ENCODE data around the gene NUP62.

The NUP62 gene

DNA sequence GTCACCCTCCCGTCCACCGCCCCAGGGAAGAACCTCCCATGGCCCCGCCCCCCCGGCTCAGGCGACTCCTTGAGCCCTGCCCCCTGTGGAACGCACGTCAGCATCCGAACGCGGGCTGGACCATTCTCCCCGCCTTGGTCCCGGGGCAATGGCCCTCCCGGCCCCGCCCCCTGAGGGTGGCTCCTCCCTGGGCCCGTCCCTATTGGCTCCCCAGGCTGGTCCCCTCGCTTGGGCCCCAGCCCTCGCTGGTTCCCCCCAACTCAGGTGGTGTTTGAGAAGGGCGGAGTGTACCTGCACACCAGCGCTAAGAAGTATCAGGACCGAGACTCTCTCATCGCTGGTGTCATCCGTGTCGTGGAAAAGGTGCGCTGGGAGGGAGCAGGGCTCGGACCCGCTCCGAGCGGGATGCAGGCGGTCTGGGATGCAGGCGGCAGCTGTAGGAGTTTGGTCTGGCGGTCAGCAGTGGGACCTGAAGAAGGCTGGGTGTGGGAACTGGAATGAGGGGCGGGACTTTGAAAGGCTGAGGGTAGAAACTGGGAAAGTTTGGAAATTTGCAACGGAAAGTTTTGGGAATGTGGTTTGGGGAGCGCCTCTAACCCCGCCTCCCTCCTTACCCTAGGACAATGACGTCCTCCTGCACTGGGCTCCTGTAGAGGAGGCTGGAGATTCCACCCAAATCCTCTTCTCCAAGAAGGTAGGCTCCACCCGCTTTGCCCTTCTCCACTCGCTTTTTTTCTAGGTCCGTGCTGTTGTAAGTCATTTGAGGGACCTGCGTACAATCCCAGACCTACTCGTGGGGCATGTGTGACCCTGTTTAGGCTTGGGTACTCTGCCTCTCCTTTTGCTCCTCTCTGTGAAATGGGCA lies 51.2 kb downstream of the NUP62 start:
- H3K27me3 ChIP-seq (ENCODE audit: control insufficient read depth, insufficient read depth, low read length) = no peaks in the 10 kb centered on the region
- H3K9ac ChIP-seq (ENCODE audit: low read depth, low read length) = peak overlapping the region; percentile 81
- peak overlapping the region; percentile 99 for H3K27ac ChIP-seq (ENCODE audit: low read depth, low read length)
- H3K36me3 ChIP-seq (ENCODE audit: control insufficient read depth, insufficient read depth, low read length) = peaks cover 43% of the 10 kb centered on the region
- H3K9me3 ChIP-seq (ENCODE audit: control insufficient read depth, insufficient read depth, low read length) = no peaks in the 10 kb centered on the region
- H3K4me3 ChIP-seq (ENCODE audit: low read depth, low read length) = peak overlapping the region; percentile 92
- peaks cover 16% of the 10 kb centered on the region; the same call in 1 of the 2 replicates for H3K4me1 ChIP-seq (ENCODE audit: control insufficient read depth, insufficient read depth, low read length)

DNA sequence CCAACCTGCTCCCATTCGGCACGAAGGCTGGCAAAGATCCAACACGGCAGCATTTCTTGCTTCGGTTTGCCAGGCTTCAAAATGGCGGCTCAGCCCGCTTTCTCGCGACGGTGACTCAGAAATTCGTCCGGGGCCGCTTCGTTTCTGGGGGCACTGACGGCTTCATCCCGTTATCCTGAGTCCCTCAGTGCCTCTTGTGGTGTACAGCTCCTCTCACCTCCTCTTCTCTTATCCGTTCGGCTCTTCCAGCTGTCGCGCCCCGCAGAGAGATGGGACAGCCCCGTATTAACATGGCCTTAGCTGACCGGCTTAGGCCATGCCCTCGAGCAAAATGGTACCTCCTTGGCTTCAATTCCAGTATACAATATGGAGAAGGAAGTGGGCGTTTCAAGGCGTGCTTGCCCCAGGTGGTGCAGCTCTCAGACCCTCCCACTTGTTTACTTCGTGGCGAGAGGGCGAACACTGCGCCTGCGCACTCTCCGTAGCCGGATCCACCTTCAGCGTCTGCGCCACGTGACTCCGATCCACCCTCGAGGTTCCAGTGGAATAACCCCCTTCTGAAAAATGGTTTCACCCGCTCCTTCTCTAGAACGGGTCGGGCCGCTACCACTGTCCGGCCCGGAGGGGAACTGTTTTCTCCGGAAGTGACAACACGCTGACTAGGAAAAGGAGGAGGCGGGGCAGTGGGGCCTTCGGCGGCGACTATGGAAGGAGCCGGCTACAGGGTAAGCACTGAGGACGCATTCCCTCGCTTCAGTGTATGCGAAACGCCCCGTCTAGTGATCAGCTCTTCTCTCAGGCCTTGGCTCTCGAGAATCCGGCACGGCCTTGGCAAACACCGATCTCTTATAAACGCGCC lies 52.1 kb downstream of the NUP62 start, which contains the start of the genes AKT1S1 and TBC1D17:
AKT1S1 (minus strand) TSS at position 336 of the 859 bp plus-strand sequence. CDS start 4,060 bp downstream, outside the sequence.
TBC1D17 (plus strand) TSS at position 683 of the 859 bp plus-strand sequence; CDS start at position 705, 22 bp downstream.
- H3K4me1 ChIP-seq (ENCODE audit: control insufficient read depth, insufficient read depth, low read length) = peaks cover 16% of the 10 kb centered on the region; the same call in 1 of the 2 replicates
- peak within 1 kb of the TSS; percentile 98 for H3K9ac ChIP-seq (ENCODE audit: low read depth, low read length)
- H3K36me3 ChIP-seq (ENCODE audit: control insufficient read depth, insufficient read depth, low read length) = peaks cover 34% of the 10 kb centered on the region
- no peaks in the 10 kb centered on the region for H3K27me3 ChIP-seq (ENCODE audit: control insufficient read depth, insufficient read depth, low read length)
- H3K27ac ChIP-seq (ENCODE audit: low read depth, low read length) = peak within 1 kb of the TSS; percentile 99
- H3K4me3 ChIP-seq (ENCODE audit: low read depth, low read length) = peak within 1 kb of the TSS; percentile 92
- no peaks in the 10 kb centered on the region for H3K9me3 ChIP-seq (ENCODE audit: control insufficient read depth, insufficient read depth, low read length)

DNA sequence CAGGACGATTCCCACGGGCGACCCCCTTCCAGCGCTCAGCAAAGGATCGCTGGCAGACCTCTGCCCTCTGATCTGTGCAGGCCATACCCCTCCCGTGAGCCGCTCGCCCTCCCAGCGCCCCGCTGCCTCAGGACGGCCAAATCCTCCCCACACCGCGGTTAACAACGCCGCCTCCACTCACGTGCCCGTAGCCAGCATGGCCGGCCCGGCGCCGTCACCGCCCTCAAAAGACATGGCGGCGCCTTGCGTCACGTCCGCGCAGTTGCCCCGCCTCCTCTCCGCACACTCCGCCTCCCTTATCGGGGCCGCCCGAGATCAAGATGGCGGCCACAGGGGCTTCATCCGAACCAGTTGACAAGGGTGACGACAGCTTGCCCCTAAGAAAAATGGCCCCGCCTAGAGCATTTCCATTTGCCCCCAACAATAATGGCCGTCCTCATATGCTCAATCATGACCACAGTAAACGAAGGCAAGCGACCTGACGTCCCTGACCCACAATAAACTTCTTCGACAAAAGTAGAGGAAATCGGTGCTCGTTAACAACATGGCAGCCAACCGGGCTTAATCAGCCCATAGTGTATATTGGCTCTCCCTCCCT lies 52.8 kb downstream of the NUP62 start:
- peaks cover 28% of the 10 kb centered on the region for H3K36me3 ChIP-seq (ENCODE audit: control insufficient read depth, insufficient read depth, low read length)
- no peaks in the 10 kb centered on the region for H3K27me3 ChIP-seq (ENCODE audit: control insufficient read depth, insufficient read depth, low read length)
- peak overlapping the region; percentile 92 for H3K4me3 ChIP-seq (ENCODE audit: low read depth, low read length)

DNA sequence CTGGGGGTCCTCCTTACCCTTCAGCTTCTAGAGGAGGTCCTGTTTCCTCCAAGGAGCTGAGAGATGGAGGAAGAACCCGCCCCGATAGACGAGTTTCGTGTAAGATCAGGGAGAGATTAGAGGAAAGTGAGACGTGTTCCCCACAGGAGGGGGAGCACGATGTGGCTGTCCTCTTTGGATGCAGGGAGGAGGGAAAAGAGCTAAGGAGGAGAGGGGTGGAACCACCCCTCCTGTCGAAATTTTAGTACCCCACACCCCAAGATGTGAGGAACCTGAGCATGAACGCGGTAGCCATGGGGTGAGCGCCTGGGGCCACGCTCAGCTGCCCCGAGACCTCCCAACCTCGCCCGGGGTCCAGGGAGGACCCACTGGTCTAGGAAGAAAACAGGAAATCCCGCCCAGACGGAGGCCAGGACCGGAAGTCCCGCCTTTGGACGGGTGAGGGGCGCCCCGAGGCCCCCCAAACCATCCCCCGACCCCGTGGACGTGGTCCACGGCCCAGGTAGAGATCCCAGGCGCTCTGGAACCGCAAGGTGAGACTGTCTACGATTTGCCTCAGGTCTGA lies 53.4 kb downstream of the NUP62 start:
- Histone ChIP-seq H3K36me3 (ENCODE audit: control insufficient read depth, insufficient read depth, low read length) (peaks cover 26% of the 10 kb centered on the region), H3K9me3 (ENCODE audit: control insufficient read depth, insufficient read depth, low read length) (no peaks in the 10 kb centered on the region), H3K9ac (ENCODE audit: low read depth, low read length) (peak overlapping the region; percentile 94), H3K4me3 (ENCODE audit: low read depth, low read length) (peak overlapping the region; percentile 92), H3K4me1 (ENCODE audit: control insufficient read depth, insufficient read depth, low read length) (peaks cover 16% of the 10 kb centered on the region; the same call in 1 of the 2 replicates), H3K27ac (ENCODE audit: low read depth, low read length) (peak overlapping the region; percentile 99), H3K27me3 (ENCODE audit: control insufficient read depth, insufficient read depth, low read length) (no peaks in the 10 kb centered on the region)

More for the DNA sequence above, 52.8 kb downstream of the NUP62 start:
- Histone ChIP-seq H3K27ac (ENCODE audit: low read depth, low read length) (peak overlapping the region; percentile 99), H3K9me3 (ENCODE audit: control insufficient read depth, insufficient read depth, low read length) (no peaks in the 10 kb centered on the region), H3K9ac (ENCODE audit: low read depth, low read length) (peak overlapping the region; percentile 98), H3K4me1 (ENCODE audit: control insufficient read depth, insufficient read depth, low read length) (peaks cover 16% of the 10 kb centered on the region; the same call in 1 of the 2 replicates)

DNA sequence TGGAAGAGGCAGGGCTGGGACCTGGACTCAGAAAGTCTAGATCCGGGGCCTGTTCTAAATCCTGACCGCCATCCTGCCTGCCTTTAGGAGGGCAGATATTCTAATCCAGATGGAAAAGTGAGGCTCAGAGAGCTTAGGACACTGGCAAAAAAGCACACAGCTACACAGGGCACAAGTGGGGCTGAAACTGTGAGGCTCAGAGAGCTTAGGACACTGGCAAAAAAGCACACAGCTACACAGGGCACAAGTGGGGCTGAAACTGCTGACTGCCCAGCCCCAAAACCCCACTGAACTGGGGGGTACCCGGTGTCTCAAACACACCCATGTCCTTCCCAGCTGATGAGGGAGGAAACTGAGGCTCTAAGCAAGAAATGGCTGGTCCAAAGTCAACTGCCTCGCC lies 54.1 kb downstream of the NUP62 start:
- no peaks in the 10 kb centered on the region for H3K27me3 ChIP-seq (ENCODE audit: control insufficient read depth, insufficient read depth, low read length)
- H3K4me3 ChIP-seq (ENCODE audit: low read depth, low read length) = peak overlapping the region; percentile 92
- H3K9me3 ChIP-seq (ENCODE audit: control insufficient read depth, insufficient read depth, low read length) = no peaks in the 10 kb centered on the region
- H3K36me3 ChIP-seq (ENCODE audit: control insufficient read depth, insufficient read depth, low read length) = peaks cover 19% of the 10 kb centered on the region
- peak overlapping the region; percentile 94; the same call in 1 of the 2 replicates for H3K9ac ChIP-seq (ENCODE audit: low read depth, low read length)
- H3K27ac ChIP-seq (ENCODE audit: low read depth, low read length) = no peak overlapping the region
- peaks cover 20% of the 10 kb centered on the region; the same call in 1 of the 2 replicates for H3K4me1 ChIP-seq (ENCODE audit: control insufficient read depth, insufficient read depth, low read length)

DNA sequence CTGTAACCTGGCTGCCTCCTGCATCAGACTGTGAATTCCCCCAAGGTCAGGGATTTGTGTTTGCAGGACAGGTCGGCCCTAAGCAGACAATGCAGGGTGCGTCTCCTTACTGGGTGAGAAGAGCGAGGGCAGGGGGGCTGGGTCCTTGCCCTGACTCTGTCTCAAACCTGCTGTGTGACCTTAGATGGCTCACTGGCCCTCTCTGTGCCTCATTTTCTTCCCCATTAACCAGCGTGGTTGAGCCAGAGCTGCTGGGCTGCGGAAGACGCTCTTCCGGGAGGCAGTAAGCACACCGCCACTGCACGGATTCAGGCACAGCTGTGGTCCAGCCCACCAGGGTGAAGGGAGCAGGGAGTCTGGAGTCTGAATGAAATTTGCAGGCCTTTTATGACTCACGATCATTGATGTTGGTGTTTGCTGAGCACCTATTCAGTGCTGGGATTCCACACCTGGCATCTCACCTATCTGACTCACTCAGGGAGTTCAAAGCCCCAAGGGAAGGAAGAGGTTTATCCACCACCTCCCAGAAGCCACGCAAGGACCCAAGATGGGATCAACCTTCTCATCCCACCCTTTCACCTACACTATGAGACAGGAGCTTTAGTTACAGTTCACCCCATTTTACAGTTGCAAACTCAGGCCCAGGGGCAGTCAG lies 54.7 kb downstream of the NUP62 start:
- Histone ChIP-seq H3K27me3 (ENCODE audit: control insufficient read depth, insufficient read depth, low read length) (no peaks in the 10 kb centered on the region), H3K27ac (ENCODE audit: low read depth, low read length) (no peak overlapping the region), H3K4me3 (ENCODE audit: low read depth, low read length) (no peak overlapping the region), H3K4me1 (ENCODE audit: control insufficient read depth, insufficient read depth, low read length) (peaks cover 21% of the 10 kb centered on the region; the same call in 1 of the 2 replicates), H3K9me3 (ENCODE audit: control insufficient read depth, insufficient read depth, low read length) (no peaks in the 10 kb centered on the region), H3K9ac (ENCODE audit: low read depth, low read length) (no peak overlapping the region), H3K36me3 (ENCODE audit: control insufficient read depth, insufficient read depth, low read length) (peaks cover 14% of the 10 kb centered on the region; the same call in 1 of the 2 replicates)

DNA sequence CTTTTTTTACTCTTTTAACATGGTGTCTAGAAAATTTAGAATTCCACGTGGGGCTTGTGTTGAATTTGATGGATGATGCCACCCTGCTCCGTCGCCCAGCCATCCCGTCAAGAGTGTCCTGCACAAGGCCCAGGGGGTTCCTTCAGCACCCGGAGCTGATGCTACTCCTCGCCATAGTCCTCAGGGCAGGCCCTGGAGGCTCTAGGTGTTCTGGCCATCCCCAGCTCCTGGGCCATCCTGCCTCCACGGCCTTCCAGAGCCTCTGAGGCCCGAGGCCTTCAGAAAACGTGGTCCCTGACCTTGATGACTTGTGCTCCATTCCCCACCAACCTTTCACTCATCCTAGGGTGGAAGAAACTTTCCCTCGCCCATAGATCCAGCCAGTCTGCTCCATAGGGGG lies 55.5 kb downstream of the NUP62 start:
- peaks cover 16% of the 10 kb centered on the region; the same call in 1 of the 2 replicates for H3K4me1 ChIP-seq (ENCODE audit: control insufficient read depth, insufficient read depth, low read length)
- H3K27me3 ChIP-seq (ENCODE audit: control insufficient read depth, insufficient read depth, low read length) = no peaks in the 10 kb centered on the region
- no peak overlapping the region for H3K27ac ChIP-seq (ENCODE audit: low read depth, low read length)
- no peaks in the 10 kb centered on the region for H3K9me3 ChIP-seq (ENCODE audit: control insufficient read depth, insufficient read depth, low read length)
- H3K9ac ChIP-seq (ENCODE audit: low read depth, low read length) = no peak overlapping the region
- peaks cover 6% of the 10 kb centered on the region; the same call in 1 of the 2 replicates for H3K36me3 ChIP-seq (ENCODE audit: control insufficient read depth, insufficient read depth, low read length)
- H3K4me3 ChIP-seq (ENCODE audit: low read depth, low read length) = no peak overlapping the region

DNA sequence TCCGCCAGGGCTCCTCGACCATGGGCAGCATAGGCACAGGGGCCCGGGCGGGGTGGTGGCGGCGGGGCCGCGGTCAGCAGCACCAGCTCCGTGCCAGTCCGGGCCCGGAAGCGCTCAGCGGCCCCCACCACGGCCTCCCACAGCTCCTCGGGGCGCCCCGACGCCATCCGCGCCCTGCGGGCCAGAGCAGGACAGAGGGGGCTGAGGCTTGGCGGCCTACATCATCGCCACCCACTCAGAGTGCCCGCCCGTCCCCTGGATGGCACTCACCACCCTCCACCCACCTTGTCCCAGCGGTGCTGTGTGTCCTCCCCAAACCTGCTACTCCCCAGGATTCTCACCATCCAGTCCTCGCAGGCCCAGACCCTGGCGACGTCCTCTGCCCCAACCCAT lies 56.2 kb downstream of the NUP62 start:
- Histone ChIP-seq H3K4me3 (ENCODE audit: low read depth, low read length) (no peak overlapping the region), H3K36me3 (ENCODE audit: control insufficient read depth, insufficient read depth, low read length) (peaks cover 5% of the 10 kb centered on the region; the same call in 1 of the 2 replicates), H3K27me3 (ENCODE audit: control insufficient read depth, insufficient read depth, low read length) (no peaks in the 10 kb centered on the region), H3K9ac (ENCODE audit: low read depth, low read length) (no peak overlapping the region), H3K27ac (ENCODE audit: low read depth, low read length) (no peak overlapping the region), H3K9me3 (ENCODE audit: control insufficient read depth, insufficient read depth, low read length) (no peaks in the 10 kb centered on the region), H3K4me1 (ENCODE audit: control insufficient read depth, insufficient read depth, low read length) (peaks cover 11% of the 10 kb centered on the region; the same call in 1 of the 2 replicates)

DNA sequence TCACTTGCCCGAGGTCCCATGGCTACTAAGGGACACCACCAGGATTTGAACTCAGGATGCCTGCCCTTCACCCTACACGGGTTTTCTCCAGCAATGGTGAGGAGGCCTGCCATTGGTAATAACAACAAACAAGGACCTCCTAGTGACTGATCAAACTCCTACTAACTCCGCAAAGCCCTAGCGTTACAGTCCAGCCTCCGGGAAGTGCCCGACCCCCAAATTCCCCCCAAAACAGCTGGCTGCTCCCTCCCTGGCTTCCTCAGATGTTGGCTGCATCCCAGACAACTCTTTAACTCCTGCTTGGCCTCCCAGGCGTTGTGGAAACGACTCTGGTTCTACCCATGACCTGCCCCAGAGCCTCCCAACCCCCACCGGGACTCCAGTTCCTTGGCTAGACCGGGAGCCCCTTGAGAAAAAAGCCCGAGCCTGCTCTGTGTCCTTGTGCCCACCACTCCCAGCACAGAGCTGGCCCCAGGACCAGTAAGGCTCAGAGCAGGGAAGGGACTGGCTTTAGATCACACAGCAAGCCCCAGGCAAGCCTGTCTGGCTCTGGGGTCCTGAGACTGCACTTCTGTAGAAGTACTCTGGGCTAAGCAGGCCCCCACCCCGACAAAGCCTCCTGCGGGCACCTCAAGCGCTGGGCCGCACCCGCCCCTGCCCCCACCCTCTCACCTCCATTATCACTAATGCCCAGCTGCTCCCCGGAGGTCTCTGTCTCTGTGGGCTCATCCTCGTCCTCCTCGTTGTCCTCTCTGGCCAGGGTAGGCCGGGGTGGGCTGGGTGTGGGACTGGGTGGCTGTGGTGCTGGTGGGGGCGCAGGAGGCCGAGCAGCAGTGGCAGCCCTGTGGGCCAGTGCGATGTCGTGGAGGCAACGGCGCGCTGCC lies 56.8 kb downstream of the NUP62 start:
- Histone ChIP-seq H3K9me3 (ENCODE audit: control insufficient read depth, insufficient read depth, low read length) (no peaks in the 10 kb centered on the region), H3K4me3 (ENCODE audit: low read depth, low read length) (no peak overlapping the region), H3K9ac (ENCODE audit: low read depth, low read length) (no peak overlapping the region), H3K27ac (ENCODE audit: low read depth, low read length) (no peak overlapping the region), H3K27me3 (ENCODE audit: control insufficient read depth, insufficient read depth, low read length) (no peaks in the 10 kb centered on the region), H3K4me1 (ENCODE audit: control insufficient read depth, insufficient read depth, low read length) (peaks cover 11% of the 10 kb centered on the region; the same call in 1 of the 2 replicates), H3K36me3 (ENCODE audit: control insufficient read depth, insufficient read depth, low read length) (peaks cover 5% of the 10 kb centered on the region; the same call in 1 of the 2 replicates)

Measured in HUES48 (cell line).